Prostate gland (tissue), 2 donors: ENCODE measurements around the gene CDR2. TPM values are rescaled to one million over a fixed set of nuclear protein-coding genes. Genes with fewer than 3 reads are reported as not detected.
"Not testable (repeated sequence)": the region's sequence is repeated elsewhere in the genome, so short reads cannot be mapped to it uniquely, and the experiment has no call there.

Source experiments
- DNase-seq: peaks from one replicate; pipeline ENCODE4 v3.0.0-alpha.2; 2019; ENCODE audit warnings: low spot score
- H3K27ac ChIP-seq, 2 donors: fragments of 200-600 bp; sonication (generic); 2 replicates each; pipeline ENCODE4 v1.5.1; 2017 to 2019
- H3K27me3 ChIP-seq: fragments of 200-600 bp; sonication (generic); replicated peaks from 2 replicates; pipeline ENCODE4 v1.5.1; 2019; ENCODE audit not compliant: insufficient read depth
- H3K36me3 ChIP-seq, 2 donors: fragments of 200-600 bp; sonication (generic); 1 replicate in 1 of 2; 2 replicates in 1 of 2; pipeline versions ENCODE4 v1.5.1 to v1.8.1; 2017 to 2019
- H3K4me1 ChIP-seq: fragments of 200-600 bp; sonication (generic); replicated peaks from 2 replicates; pipeline ENCODE4 v1.5.1; 2019
- H3K4me3 ChIP-seq, 2 donors: fragments of 200-600 bp; sonication (generic); 2 replicates each; pipeline ENCODE4 v1.5.1; 2017 to 2019
- H3K9me3 ChIP-seq: fragments of 200-600 bp; sonication (generic); 2 replicates; pipeline ENCODE4 v1.5.1; 2017
- CTCF ChIP-seq, 4 experiments: fragments of 200-600 bp in 2 of 4; fragments of 450-650 bp in 2 of 4; sonication (generic) in 2 of 4; IDR thresholded peaks; 1 replicate in 3 of 4; 2 replicates in 1 of 4; pipeline ENCODE4 v1.5.1; 2016 to 2019; ENCODE audit warnings: antibody characterized with exemption in 4 of 4, mild to moderate bottlenecking in 2 of 4, moderate library complexity in 2 of 4
- POLR2A ChIP-seq: fragments of 450-650 bp; IDR thresholded peaks from one replicate; pipeline ENCODE4 v1.6.1; 2016; ENCODE audit warnings: antibody characterized with exemption, mild to moderate bottlenecking
- POLR2AphosphoS5 ChIP-seq: sonication (generic); formaldehyde crosslinking; IDR thresholded peaks from one replicate; pipeline ENCODE4 v1.6.1; 2017; ENCODE audit warnings: antibody characterized with exemption
- WGBS: methylation state at CpG from one replicate; pipeline ENCODE4 v1.1.5; 2018; 5-methylcytosine and 5-hydroxymethylcytosine counted together
- intact Hi-C: fragments of 100-400 bp; cut with DNase I; formaldehyde crosslinking; loops from one replicate; pipeline ENCODE4 v1.14.2; 2022
- total RNA-seq, 2 donors: library from RNA; depleted of rRNA; stranded (reverse); fragments of >200 nt; gene quantifications; one replicate each; pipeline ENCODE4 v1.1.0, GENCODE V29; 2016

The CDR2 gene
- total RNA-seq, 2 donors from 2014 or later: 24.5 to 31.9 TPM

GRCh38 chr16:22369221-22369811 lies 5.1 kb downstream of the CDR2 start:
- Histone ChIP-seq H3K9me3 (no peaks in the 10 kb centered on the region), H3K27ac (peak overlapping the region; percentile 7 to 38), H3K4me3 (no peak overlapping the region), H3K36me3 (no peaks in the 10 kb centered on the region), H3K27me3 (no peaks in the 10 kb centered on the region), H3K4me1 (no peaks in the 10 kb centered on the region)
- WGBS: 38% methylated on average over 3 of the region's 3 CpGs
- DNase-seq: no peak
- intact Hi-C loops: loop anchor here (2.0 kb wide), 1 partner anchor 19 kb away; no protein-coding TSS in a partner anchor
- TF ChIP-seq POLR2AphosphoS5 (no peak), CTCF (IDR thresholded peaks at IDR 0.05) (no peak), POLR2A (no peak)

GRCh38 chr16:22368200-22368826 lies 6.1 kb downstream of the CDR2 start:
- not testable (repeated sequence) for H3K4me3 ChIP-seq, H3K27ac ChIP-seq, H3K9me3 ChIP-seq, H3K27me3 ChIP-seq, H3K36me3 ChIP-seq, DNase-seq, H3K4me1 ChIP-seq
- intact Hi-C loops: loop anchor here (2.0 kb wide), 1 partner anchor 20 kb away; no protein-coding TSS in a partner anchor
- 81% methylated on average over 8 of the region's 8 CpGs for WGBS

GRCh38 chr16:22366889-22367288 lies 7.5 kb downstream of the CDR2 start:
- no peak for DNase-seq
- 96% methylated on average over 3 of the region's 3 CpGs for WGBS
- Histone ChIP-seq H3K27ac (no peak overlapping the region), H3K9me3 (no peaks in the 10 kb centered on the region), H3K27me3 (no peaks in the 10 kb centered on the region), H3K36me3 (no peaks in the 10 kb centered on the region), H3K4me3 (no peak overlapping the region), H3K4me1 (no peaks in the 10 kb centered on the region)
- no peak for TF ChIP-seq CTCF (IDR thresholded peaks at IDR 0.05)
- no peak for TF ChIP-seq POLR2A
- TF ChIP-seq POLR2AphosphoS5: no peak
- intact Hi-C loops: no loop called here

DNA sequence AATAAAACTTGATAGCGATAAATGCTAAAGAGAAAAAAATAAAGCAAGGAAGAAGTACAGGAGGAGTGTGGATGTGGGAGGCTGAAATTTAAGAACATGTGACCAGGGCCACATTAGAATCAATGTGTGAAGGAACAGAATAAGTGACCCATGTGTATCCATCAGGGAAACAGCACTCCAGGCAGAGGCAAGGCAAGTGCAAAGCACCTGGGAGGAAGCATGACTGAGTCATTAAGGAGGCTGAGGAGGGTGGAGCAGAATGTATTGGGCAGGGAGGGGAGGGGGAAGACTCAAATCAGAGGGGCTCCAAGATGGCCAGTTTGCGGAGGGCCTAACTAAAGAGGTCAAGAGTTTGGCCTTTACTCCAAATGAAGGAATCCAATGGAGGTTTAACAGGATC lies 8.0 kb downstream of the CDR2 start:
- H3K4me1 ChIP-seq: no peaks in the 10 kb centered on the region

DNA sequence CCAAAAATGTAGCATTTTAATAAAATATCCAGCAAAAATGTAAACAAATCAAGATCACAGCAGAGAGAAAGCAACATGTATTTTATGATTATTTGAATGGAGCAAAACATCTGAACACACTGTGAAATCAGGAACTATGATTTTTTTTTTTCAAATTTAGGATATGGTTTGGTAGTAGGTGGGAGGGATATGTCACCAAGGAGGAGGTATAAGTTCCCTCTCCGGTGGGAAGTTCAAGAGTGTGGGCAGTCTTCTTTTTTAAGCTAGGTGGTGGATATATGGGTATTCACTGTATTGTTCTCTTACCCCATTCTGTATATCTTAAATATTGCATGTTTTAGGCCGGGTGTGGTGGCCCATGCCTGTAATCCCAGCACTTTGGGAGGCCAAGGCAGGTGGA lies 10.2 kb downstream of the CDR2 start:
- Histone ChIP-seq H3K27me3 (no peaks in the 10 kb centered on the region), H3K4me3 (no peak overlapping the region), H3K27ac (no peak overlapping the region), H3K36me3 (no peaks in the 10 kb centered on the region), H3K4me1 (no peaks in the 10 kb centered on the region), H3K9me3 (no peaks in the 10 kb centered on the region)
- DNase-seq: no peak
- intact Hi-C loops: no loop called here
- TF ChIP-seq POLR2AphosphoS5 (no peak), POLR2A (no peak)
- WGBS: 91% methylated on average over 2 of the region's 2 CpGs

More for the DNA sequence above, 8.0 kb downstream of the CDR2 start:
- intact Hi-C loops: no loop called here
- Histone ChIP-seq H3K4me3 (no peak overlapping the region), H3K27me3 (no peaks in the 10 kb centered on the region), H3K9me3 (no peaks in the 10 kb centered on the region), H3K36me3 (no peaks in the 10 kb centered on the region), H3K27ac (no peak overlapping the region)
- no peak for TF ChIP-seq POLR2A
- TF ChIP-seq POLR2AphosphoS5: no peak
- TF ChIP-seq CTCF (IDR thresholded peaks at IDR 0.05): no peak
- WGBS: 98% methylated on average over 2 of the region's 2 CpGs
- no peak for DNase-seq
